ENCODE measurements around the gene PARN.

DNA sequence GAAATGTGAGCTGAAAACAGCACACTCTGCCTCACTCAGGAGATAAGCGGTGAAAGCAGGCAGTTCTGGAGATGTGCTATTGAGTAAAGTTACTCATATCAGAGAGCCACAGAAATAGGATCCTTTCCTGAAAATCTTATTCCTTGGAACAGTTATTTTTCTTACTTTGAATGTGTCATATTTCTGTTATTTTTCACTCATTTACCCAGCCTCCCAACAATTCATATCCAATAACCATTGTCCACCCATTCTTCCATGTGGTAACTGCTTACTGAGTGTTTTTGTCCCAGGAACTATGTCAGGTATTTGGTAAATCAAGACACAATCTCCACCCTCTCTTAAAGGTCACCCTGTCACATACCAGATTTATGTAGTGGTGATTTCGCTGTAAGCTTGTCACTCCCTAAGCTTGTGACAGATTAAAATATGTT, 144.9 kb downstream of the PARN start:
- no peak for TF ChIP-seq CTCF (conservative IDR thresholded peaks at IDR 0.05 in 1 of 2, IDR thresholded peaks at IDR 0.05 in 1 of 2; ENCODE audit: low read depth in 1 of 2, low read length in 2 of 2)
- no peak for TF ChIP-seq EZH2 (IDR thresholded peaks at IDR 0.05; ENCODE audit: low read length, missing control alignments)
